GM21423 (cell line): ENCODE data around the gene LCP2.

Experiments used
- ATAC-seq: cut with Tn5 transposase; IDR thresholded peaks from one replicate; pipeline ENCODE4 v1.9.1; 2021; ENCODE audit warnings: mild to moderate bottlenecking, moderate library complexity; ENCODE audit not compliant: unreplicated experiment

The LCP2 gene

DNA sequence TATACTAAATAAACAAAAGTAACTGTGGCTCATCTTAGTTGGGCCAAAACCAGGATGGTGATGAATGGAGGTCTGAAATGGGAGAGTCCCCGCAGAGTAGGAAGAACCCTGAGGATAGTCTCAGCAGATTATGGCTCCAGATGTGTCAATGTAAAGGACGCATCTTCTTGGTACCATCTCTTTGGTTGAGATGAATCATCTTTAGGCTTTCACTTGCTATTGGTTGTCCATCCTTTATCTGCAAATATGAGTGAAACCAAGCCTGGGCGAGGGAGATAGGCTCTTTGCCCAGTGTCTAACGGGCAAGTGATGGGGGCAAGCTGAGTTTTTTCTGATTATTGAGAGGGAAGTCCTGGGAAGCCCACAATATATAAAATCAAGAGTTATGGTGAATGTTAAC lies 19.4 kb upstream of the LCP2 start:
- ATAC-seq: no peak

DNA sequence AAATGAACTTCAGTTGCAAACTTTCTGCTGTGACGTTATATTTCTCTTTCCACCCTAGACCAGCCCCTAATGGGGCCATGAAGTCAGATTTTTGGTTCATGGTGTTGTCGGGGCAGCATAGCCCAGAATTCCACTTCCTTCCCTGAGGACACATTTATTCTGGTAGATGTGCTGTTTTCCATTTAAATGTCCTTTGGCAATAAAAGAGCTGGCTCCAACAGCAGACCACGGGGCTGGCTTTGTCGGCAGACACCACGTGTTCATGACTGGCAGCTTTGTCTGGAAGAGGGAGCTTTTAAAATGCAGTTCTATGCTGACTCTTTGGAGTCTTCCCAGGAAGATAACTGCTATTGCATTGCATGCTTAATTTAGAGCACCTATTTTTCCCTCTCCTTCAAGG lies 17.6 kb upstream of the LCP2 start:
- ATAC-seq: no peak

DNA sequence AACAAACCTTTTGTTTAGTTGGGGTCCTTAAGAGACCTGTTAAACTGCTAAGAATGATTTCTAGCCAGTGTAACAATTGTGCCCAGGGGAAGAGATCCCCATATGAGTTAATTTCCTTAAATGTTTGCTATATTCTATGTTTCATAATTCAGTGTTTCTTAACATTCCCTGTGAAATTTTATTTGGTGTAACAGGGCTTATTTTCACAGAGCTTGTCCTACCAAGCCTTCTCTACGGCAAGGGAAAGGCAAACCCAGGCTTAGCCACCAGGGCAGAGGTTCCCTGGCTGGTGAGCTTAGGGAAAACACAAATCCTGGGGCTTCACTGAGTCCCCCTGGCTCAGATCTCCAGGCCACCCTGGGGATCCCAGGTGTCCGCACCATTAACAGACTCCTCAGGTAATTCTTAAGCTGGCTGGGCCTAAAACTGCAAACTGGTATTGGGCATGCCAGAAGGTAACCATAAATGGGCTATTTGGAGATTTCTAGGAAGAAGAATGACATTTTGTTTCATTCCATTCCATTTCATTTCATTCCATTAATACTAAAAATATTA lies 17.0 kb upstream of the LCP2 start:
- no peak for ATAC-seq

DNA sequence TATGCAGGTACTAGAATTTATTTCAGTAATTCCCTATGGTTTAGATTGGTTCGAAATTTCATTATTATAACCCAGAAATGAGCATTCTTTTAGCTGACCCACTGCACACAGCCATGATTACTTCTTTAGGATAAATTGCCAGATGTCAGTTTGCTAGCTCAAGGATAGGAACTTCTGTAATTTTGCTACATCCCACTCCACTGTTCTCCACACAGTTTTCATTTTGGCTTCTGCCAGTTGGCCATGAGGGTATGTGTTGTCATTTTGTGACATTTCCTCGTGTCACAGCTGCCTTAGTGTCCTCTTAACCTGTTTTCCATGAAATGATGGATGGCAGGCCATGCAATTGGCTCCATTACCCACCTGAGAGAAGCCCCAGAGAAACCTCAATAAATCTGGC lies 16.2 kb upstream of the LCP2 start:
- ATAC-seq: no peak

DNA sequence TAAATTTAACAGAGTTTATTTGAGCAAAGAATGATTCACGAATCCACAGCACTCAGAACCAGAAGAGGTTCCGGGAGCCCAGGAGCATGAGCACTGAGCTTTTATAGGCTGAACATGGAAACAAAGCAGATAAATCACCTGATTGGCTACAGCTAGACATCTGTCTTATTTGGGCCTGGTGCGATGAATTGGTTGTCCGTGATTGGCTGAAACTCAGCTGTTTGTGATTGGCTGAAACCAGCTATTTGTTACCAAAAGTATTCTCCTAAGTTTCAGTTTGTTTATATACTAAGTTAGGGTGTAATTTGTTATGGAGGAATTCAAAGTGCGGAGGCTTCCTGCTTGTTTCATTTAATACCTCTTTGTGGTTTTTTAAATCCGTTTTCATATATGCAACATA lies 15.8 kb upstream of the LCP2 start:
- ATAC-seq: no peak

DNA sequence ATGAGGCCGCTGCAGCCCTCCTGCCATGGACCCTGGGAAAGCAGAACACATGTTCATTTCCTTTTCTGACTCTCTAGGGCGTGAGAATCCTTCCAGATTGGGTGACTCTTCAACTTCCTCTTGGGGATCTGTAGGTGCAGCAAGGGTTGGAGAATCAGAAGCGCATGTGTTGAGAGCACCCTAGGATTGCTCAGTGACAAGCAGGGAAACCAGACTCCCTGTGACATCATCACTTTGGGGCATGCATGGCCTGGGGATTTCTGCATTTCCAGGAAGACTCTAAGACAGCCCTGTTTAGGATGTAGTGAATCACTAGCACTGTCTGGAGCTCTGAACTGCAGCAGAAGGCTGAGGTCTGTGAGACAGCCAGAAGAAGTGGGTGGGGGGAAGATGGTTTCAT lies 15.1 kb upstream of the LCP2 start:
- ATAC-seq: peak; percentile 73

DNA sequence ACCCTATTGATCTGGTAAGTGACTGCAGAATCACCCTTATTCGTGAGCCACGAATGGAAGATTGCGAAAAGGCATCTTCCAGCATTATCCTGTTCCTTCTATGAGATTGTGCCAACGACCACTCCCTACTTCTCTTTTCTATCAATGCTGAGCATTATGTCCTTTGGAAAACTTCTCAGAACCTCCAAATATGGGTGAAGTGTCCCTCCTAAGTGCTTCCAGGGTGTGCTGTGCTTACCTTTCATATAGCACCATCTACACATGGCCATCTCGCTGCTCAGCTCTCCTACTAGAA lies 14.7 kb upstream of the LCP2 start:
- no peak for ATAC-seq

DNA sequence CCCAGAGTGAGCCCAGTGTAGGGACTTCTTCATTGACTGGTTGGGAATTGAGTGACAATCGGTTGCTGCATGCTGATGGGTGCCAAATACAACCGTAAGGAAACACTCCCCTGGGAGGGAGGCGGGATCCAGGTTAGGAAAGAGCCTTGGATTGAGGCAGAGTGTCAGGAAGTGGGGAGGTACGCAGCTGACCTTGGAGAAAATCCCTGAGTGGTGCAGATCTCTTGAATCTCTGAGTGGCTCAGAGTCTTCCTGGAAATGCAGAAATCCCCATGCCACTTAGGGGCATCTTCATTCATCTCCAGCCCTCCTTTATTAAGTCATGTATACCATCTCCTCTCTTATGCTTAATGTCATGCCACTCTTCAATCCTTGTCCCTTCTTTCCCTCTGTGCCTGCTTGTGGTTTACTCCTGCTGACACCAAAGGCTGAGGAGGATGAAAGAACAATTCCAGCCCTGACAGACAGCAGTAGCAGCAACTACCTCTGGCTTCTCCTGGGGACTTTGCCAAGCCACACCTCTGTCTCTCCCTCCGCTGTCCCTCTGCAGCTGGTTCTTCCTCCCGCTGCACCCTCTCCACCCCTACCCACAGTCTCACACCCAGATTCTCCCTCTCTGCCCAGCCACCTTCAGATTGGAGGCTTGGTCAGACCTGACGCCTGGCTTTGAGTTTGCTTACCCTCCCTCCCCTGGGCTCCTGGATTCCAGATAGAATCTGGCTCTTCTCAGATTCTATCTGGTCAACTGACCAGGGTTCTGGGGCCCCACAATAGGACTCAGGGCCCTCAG lies 14.1 kb upstream of the LCP2 start:
- no peak for ATAC-seq

DNA sequence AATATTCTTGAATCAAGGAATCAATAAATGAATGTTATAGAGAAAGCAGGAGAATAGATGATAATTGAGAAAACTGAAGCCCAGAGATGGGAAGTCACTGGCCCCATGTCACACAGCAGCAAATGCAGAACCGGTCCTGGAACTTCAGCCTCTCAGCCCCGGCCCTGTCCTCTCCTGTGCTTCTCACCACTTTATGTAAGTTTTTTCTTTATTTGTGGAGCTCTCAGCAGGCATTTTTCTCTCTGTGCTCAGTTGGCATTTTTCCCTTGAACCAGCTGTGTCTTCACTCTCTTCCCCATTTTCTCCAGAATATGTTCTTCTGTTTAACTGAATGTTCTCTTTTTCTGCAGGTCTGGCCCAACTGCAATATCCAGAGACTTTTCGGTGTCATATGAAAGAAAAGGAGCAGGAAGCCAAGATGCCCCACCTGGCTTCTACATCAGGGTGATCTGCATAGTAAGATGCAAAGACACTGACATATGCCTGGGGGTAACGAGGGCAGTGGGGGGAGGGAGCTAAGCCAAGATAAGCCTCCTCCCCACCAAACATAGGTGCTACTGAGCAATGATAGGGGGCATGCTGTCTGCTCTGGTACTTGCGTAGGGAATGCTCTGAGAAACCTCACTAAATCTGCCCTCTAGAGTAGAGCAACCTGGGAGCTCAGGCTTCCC lies 12.8 kb upstream of the LCP2 start:
- no peak for ATAC-seq

DNA sequence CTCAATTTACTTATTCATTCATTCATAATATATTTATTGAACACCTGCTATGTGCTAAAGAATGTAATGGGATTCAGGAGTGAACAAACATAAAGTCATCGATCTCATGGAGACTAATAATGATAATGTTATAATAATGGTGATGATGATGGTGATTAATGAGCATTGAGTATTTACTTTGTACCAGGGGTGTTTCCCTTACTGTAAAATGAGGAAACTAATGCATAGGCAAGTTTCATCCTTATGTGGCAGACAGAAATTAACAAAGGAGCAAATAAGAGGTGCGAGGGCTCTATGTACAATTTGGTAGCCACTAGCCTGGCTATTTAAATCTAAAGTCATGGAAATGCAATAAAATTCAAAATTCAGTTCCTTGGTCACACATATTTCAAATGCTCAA lies 11.1 kb upstream of the LCP2 start:
- ATAC-seq: no peak

DNA sequence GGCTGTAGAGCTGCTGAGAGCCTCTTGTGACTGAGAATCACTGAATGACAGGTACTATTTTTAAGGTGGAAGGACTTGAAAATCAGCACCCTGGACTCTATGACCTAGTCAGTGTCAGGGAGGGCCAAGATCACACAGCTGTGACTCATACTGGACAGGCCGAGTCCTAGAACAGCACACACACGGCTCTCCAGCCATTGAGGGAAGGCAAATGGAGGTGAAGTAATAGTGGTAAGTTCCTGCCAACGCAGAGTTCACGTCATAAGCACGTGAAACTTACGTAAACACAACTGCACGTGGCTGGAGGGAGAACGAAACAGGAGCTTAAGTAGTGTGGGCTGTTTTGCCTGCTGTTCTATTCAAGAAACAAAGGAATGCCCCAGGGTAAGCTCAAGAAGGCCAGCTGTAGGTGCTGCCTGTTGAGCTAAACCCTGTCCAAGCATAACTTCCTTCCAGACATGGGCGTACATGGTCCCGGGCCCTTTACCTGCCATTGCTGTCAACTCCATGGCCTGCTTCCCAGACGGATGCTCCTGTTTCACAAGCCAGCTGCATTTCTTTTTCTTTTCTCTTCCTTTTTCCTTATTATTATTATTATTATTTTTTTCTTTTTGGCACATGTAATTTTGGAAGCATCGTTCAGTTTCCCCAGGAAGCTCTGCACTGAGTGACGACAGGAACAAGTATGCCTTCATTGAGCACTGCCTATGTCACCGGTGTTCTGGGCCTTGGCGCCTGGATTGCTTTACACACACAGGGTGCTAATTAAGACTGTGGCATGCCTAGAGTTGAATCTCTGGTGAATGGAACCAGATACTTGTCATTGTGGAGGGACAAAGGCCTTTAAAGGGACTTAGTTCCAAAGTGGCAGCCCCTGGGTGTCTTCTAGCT lies 10.2 kb upstream of the LCP2 start:
- ATAC-seq: no peak

DNA sequence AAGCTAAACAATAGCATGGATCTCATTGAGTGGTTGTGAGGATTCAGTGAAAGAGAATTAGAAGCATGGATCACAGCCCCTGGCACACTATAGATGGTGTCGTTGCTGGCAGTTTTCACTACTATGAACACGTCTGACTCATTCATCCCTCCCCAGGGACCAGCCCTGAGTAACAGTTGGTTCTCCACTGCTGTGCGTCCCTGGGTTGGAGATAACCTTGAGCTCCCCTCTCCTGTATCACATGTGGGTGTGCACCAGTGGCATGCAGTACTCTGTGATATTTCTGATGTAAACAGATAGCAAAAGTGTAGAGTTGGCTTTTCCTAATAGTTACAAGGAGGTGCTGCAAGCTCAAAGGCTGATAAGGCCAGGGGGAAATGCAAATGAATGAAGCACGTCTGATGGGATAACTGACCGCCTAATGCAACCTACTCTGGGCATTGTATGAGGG lies 8.8 kb upstream of the LCP2 start:
- ATAC-seq: peak; percentile 61

DNA sequence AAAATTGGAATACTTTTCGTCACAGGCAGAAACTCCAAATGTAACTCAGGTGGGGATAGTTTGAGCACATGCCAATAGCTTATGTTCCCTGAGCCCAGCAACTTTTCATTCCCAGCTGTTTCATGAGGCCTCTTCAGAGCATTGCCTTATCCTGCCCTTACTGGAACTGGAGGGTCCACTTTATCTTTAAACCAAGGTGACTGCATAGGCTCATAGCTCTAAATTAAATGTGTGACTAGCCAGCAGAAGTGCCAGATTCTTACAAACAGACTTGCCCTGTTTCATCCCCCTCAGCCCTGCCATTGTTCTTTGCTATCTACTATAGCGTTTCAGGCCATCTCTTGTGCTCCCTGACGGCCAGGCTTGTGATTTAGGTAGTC lies 8.1 kb upstream of the LCP2 start:
- ATAC-seq: no peak

DNA sequence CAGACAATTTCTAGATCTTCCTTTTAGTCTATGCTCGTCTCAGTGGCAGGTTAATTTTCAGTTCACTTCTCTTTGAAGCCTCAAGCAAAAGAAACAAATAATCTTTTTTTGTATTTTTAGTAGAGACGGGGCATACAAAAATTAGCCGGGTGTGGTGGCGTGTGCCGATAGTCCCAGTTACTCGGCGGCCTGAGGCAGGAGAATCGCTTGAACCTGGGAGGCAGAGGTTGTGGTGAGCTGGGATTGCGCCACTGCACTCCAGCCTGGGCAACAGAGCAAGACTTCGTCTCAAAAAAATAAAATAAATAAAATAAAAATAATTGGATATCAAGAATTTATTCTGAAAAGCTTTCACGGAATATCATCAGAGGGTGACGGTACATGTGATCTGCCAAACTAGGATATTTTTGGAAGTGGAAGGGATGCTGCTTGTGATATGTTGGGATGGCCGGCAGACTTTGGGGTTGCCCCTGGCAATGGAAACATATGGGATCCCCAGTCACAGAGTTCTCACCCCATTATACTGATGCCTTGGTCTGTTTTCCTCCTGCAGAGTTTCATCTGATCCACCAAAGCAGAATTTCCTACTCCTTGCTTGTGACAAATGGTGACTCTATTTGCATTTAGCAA lies 7.6 kb upstream of the LCP2 start:
- ATAC-seq: no peak

DNA sequence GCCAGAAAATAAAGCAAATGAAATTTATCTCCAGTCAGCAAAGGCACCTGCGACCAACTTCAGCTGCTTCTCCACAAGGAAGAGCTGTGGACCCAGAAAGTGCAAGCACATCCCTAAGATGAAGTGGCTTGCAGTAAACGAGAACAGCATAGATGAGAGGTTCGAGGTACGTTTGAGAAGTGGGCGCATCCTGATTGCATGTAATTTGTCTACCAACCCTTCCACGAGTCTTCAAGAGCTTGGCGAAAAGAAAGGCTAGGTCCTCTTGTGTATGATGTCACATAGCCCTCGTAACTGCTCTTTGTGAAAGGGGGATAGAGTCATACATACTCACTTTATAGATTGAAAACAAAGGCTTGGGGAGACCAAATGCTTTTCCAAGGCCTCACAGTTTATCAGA lies 6.0 kb upstream of the LCP2 start:
- no peak for ATAC-seq

DNA sequence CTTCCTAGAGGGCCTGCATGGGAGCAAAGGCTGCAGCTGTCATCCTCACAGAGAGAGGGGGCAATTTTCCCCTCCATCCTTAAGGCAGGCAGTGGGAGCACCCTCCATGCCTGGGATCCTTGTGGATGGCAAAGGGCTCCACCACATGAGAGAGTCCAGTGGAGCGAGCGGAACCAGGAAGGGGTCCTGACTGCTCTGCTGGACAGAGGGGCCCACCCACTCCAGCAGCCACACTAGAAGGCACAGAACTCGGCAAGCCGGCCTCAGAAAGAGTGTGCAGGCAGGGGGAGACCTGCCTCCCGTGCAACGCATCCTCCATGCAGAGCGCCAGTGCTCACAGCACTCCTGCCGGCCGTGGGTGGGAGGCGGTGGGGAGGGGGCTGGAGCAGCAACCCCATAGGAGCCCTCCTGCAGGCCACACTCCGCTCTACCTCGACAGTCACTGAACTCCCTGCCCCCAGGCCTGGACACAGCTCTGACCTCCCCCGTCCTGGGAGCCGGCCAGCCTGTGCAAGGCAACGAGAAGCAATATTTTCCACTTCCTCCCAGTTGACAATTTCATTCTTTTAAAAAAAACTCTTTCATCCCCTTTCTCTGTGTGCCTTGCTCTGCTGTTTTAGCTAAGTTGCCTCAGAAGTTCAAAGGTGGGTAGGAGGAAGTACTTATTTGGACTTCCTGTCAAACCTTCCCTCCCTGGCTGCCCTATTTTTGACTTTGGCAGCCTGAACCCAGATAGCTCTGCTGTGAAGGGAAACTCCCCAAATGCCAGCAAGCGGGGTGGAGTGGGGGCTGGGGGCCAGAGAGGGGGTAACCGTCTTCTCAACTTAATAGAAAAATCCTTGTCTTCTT lies 5.3 kb upstream of the LCP2 start:
- ATAC-seq: peak; percentile 84

DNA sequence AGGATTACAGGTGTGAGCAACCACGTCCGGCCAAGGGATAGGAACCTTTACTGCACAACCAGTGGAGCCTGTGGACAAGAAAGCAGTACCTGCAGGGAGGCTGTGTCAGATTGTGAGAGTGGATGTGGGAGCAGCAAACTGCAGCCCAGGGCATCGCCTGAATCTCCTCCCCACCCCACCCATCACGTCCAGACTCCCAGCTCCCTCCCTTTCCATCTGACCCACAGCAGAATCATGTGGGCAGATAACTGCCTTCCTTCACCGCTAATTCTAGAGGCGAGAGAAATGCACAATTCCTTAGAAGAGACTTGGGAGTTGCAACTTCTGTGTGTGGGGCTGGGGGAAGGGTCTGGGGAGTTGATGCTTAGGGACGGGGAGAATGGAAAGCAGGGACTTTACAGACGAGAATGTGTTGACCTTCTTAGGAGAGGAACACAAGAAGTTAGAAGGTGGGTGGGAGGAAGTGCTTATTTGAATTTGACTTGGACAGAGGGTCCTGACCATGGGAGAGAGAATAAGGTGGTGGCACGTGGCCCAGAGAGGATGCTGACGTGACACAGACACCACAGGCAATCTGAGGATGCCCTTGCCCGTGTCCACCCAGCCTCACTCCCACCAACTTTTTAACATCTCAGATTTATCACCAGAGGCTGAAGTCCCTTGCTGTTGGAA lies 4.5 kb upstream of the LCP2 start:
- no peak for ATAC-seq

DNA sequence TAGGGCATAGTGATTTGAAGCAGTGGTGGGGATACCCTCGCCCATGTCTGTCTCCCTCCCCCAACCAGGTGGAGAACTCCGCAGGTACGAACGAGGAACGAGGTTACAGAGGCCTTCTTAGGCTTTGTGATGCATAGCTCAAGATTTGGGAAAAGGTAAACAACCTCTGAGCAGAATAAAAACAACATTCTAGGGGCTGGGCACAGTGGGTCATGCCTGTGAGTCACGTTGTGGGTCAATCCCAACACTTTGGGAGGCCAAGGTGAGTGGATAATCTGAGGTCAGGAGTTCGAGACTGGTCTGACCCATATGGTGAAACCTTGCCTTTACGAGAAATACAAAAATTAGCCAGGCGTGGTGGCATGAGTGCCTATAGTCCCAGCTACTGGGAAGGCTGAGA lies 3.6 kb upstream of the LCP2 start:
- no peak for ATAC-seq

DNA sequence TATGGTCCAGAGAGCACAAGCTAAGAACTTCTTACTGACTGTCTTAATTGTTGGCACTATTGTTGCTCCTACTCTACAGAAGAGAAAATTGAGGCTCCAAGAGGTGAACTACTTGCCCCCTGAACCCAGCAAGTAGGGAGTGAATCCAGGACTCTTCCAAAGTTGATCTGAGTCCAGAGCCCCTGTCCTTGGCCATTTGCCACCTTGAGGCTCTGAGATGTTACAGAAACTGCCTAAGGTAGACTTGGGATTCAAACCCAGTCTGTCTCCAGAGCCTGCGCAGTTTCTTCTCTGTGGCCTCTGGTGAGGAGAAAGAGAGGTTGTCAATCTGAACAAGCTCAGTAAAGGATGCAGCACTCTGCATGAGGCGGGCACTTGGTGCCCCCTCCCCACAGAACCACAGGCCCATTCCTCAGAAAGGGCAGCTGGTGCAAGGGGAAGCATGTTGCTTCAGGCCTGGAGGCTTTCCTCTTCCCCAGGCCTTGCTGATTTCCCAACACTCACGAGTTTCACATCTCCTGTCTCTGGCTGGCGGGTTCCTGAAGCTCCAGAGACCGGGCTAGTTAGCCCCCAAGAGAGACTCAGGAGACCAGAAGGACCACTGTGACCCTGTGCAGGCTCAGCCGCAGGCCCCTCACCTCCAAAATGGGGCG lies 2.9 kb upstream of the LCP2 start:
- ATAC-seq: no peak
